ENCODE data around the gene PTPRT. TPM values are rescaled to one million over a fixed set of nuclear protein-coding genes. Genes with fewer than 3 reads are reported as not detected.

PTPRT gene
- total RNA-seq, 6 donors from 2014 or later, result 0.20 to 7.1 (median 3.8) TPM

- DNase-seq, result no peak
- WGBS, 2 donors, result 43 to 70% methylated on average over 6 of the region's 6 CpGs
- Histone ChIP-seq H3K36me3 (no peaks in the 10 kb centered on the region), H3K27me3 (no peaks in the 10 kb centered on the region), H3K27ac (no peak overlapping the region), H3K4me3 (no peak overlapping the region), H3K4me1 (no peaks in the 10 kb centered on the region), H3K9me3 (no peaks in the 10 kb centered on the region)
- ATAC-seq (ENCODE audit: low FRiP score in 2 of 2), result peak in 1 of 2 donors; percentile 91
- TF ChIP-seq POLR2AphosphoS5 (IDR thresholded peaks at IDR 0.05) (no peak), POLR2A (IDR thresholded peaks at IDR 0.05) (no peak), EP300 (IDR thresholded peaks at IDR 0.05) (no peak)
- TF ChIP-seq, protein P1, sequence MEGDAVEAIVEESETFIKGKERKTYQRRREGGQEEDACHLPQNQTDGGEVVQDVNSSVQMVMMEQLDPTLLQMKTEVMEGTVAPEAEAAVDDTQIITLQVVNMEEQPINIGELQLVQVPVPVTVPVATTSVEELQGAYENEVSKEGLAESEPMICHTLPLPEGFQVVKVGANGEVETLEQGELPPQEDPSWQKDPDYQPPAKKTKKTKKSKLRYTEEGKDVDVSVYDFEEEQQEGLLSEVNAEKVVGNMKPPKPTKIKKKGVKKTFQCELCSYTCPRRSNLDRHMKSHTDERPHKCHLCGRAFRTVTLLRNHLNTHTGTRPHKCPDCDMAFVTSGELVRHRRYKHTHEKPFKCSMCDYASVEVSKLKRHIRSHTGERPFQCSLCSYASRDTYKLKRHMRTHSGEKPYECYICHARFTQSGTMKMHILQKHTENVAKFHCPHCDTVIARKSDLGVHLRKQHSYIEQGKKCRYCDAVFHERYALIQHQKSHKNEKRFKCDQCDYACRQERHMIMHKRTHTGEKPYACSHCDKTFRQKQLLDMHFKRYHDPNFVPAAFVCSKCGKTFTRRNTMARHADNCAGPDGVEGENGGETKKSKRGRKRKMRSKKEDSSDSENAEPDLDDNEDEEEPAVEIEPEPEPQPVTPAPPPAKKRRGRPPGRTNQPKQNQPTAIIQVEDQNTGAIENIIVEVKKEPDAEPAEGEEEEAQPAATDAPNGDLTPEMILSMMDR (IDR thresholded peaks at IDR 0.05), result no peak
Measured at GRCh38 chr20:42432496-42433334, 757.0 kb downstream of the PTPRT start.

DNA sequence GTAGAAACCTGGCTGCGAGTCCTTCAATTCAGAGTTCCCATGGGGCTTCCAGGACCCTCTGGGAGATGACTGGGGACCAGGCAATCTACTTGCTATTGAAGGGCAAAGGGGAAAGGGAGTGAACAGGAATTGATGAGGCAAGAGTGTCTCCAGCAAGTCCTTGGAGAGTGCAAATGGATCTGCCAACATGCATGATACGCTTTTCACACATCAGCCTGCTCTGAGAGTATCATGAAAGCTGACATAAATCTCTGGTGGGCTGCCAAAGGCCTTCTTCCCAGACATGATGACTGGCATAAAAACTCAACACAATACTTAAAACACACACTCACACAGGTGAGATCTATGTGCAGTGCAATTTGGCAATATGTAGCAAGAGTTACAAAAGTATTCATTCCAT is 759.1 kb downstream of the PTPRT start:
- no peak overlapping the region for H3K27ac ChIP-seq
- WGBS, 2 donors, result 73 to 79% methylated on average over 2 of the region's 2 CpGs
- TF ChIP-seq POLR2A (IDR thresholded peaks at IDR 0.05) (no peak), EP300 (IDR thresholded peaks at IDR 0.05) (no peak), POLR2AphosphoS5 (IDR thresholded peaks at IDR 0.05) (no peak)
- TF ChIP-seq, protein P1 (IDR thresholded peaks at IDR 0.05), result no peak
- H3K36me3 ChIP-seq, result no peaks in the 10 kb centered on the region
- ATAC-seq (ENCODE audit: low FRiP score in 2 of 2) (no peak), DNase-seq (no peak)
- H3K27me3 ChIP-seq, result no peaks in the 10 kb centered on the region
- no peaks in the 10 kb centered on the region for H3K4me1 ChIP-seq
- H3K4me3 ChIP-seq, result no peak overlapping the region
- H3K9me3 ChIP-seq, result no peaks in the 10 kb centered on the region

DNA sequence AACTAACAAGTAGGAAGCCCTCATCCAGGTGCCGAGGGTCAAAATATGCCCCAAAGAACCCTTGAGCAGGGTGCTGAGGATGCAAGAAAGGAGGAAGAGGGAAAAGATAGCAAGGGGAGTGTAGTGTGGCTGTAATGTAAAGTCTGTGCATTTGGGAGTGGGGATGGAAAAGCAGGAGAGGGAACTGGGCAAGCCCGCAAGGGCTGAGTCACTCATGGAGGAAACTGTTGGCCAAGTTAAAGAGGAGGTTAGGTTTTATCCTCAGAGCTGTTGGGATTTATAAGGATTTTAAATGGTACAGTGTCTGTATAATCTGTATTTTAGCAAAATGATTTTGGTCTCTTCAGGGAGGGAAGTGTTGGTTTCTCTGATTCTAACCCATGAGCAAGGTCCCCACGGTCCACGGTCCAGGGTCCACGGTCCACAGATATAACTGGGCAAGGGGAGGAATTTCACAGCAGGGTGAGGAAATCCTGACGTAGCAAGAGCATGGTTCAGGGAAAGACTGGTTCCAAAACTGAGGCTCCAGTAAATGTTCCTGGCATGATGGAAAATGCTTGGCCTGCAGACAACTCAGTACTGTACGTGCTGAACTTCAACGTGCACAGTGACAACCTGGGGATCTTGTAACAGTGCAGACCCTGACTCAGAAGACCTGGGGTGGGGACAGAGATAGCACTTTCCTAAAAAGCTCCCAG is 759.8 kb downstream of the PTPRT start:
- no peak overlapping the region for H3K27ac ChIP-seq
- H3K36me3 ChIP-seq, result no peaks in the 10 kb centered on the region
- H3K4me3 ChIP-seq, result no peak overlapping the region
- DNase-seq, result no peak
- H3K4me1 ChIP-seq, result no peaks in the 10 kb centered on the region
- H3K9me3 ChIP-seq, result no peaks in the 10 kb centered on the region
- 79 to 87% methylated on average over 8 of the region's 8 CpGs for WGBS, 2 donors
- peak in 1 of 2 donors; percentile 48 for ATAC-seq (ENCODE audit: low FRiP score in 2 of 2)
- H3K27me3 ChIP-seq, result no peaks in the 10 kb centered on the region
- TF ChIP-seq, protein P1 (IDR thresholded peaks at IDR 0.05), result no peak
- no peak for TF ChIP-seq POLR2A (IDR thresholded peaks at IDR 0.05)
- TF ChIP-seq POLR2AphosphoS5 (IDR thresholded peaks at IDR 0.05), result no peak
- no peak for TF ChIP-seq EP300 (IDR thresholded peaks at IDR 0.05)

GRCh38 chr20:42419814-42420532 is 769.7 kb downstream of the PTPRT start:
- TF ChIP-seq POLR2AphosphoS5 (IDR thresholded peaks at IDR 0.05) (no peak), EP300 (IDR thresholded peaks at IDR 0.05) (no peak), POLR2A (IDR thresholded peaks at IDR 0.05) (no peak)
- TF ChIP-seq, protein P1 (IDR thresholded peaks at IDR 0.05), result no peak
- Histone ChIP-seq H3K9me3 (no peaks in the 10 kb centered on the region), H3K27ac (no peak overlapping the region), H3K4me1 (no peaks in the 10 kb centered on the region), H3K36me3 (no peaks in the 10 kb centered on the region), H3K27me3 (no peaks in the 10 kb centered on the region), H3K4me3 (no peak overlapping the region)
- no peak for ATAC-seq (ENCODE audit: low FRiP score in 2 of 2)
- WGBS, 2 donors, result 59 to 64% methylated on average over 14 to 15 of the region's 15 CpGs
- DNase-seq, result no peak
